Endothelial cell of umbilical vein (primary cell): Measurements from ENCODE around the gene PCID2. TPM values are rescaled to one million over a fixed set of nuclear protein-coding genes. Genes with fewer than 3 reads are reported as not detected.

Experiments used
- BruUV-seq: library from RNA; stranded (reverse); fragments of 400-500 nt; replicated peaks from 2 replicates; lab custom pipeline; 2021; lab: Mats Ljungman, UMichigan
- CTCF ChIA-PET: fragments of 300-600, 350-600 bp; sonication (Branson Sonifier 250); formaldehyde crosslinking; loops from one replicate; lab custom pipeline; 2021; ENCODE audit warnings: antibody characterized with exemption, inconsistent platforms; lab: Charles Lee
- POLR2A ChIA-PET: fragments of 300-600, 350-600 bp; sonication (Branson Sonifier 250); formaldehyde crosslinking; loops from one replicate; lab custom pipeline; 2021; ENCODE audit warnings: antibody characterized with exemption, inconsistent platforms; lab: Charles Lee
- DNase-seq: peaks from one replicate; pipeline ENCODE4 v3.0.0-alpha.2; 2011; ENCODE audit warnings: low read depth, low spot score
- FAIRE-seq: peaks from 2 replicates; lab custom pipeline; 2011; peaks lifted over from hg19 to GRCh38; lab: Jason Lieb, UNC
- H2AFZ ChIP-seq: 2 replicates; pipeline ENCODE4 v1.6.0; 2012; ENCODE audit warnings: low read depth, low read length, control low read depth, inconsistent platforms
- H3K27ac ChIP-seq: 2 replicates; pipeline ENCODE4 v1.5.1; 2011; ENCODE audit warnings: low read depth, mild to moderate bottlenecking, control low read depth, low read length, moderate library complexity; ENCODE audit not compliant: insufficient read depth
- H3K27me3 ChIP-seq, 2 experiments: 2 replicates each; pipeline versions ENCODE4 v1.6.0 to v1.6.1; 2011; ENCODE audit warnings: low read length in 2 of 2, mixed read lengths in 1 of 2; ENCODE audit not compliant: control insufficient read depth in 2 of 2, insufficient read depth in 2 of 2
- H3K36me3 ChIP-seq, 2 experiments: 2 replicates in 1 of 2; 3 replicates in 1 of 2; pipeline ENCODE4 v1.5.1; 2011; ENCODE audit warnings: low read length in 2 of 2, mild to moderate bottlenecking in 1 of 2, moderate library complexity in 1 of 2; ENCODE audit not compliant: control insufficient read depth in 2 of 2, insufficient read depth in 2 of 2; ENCODE audit errors: extremely low read depth in 1 of 2
- H3K4me1 ChIP-seq: 3 replicates; pipeline ENCODE4 v1.5.1; 2011; ENCODE audit warnings: mild to moderate bottlenecking, low read length; ENCODE audit not compliant: control insufficient read depth, insufficient read depth; ENCODE audit errors: extremely low read depth
- H3K4me2 ChIP-seq: 2 replicates; pipeline ENCODE4 v1.6.1; 2011; ENCODE audit warnings: low read length, control low read depth, mixed read lengths; ENCODE audit not compliant: insufficient read depth
- H3K4me3 ChIP-seq, 3 experiments: fragments of 200-600 bp in 1 of 3; sonication (generic), shearing (Covaris generic) in 1 of 3; replicated peaks in 1 of 3; 2 replicates each; pipeline ENCODE4 v1.5.1; 2011 to 2016; ENCODE audit warnings: control low read depth in 3 of 3, low read length in 3 of 3, mild to moderate bottlenecking in 2 of 3, inconsistent platforms in 1 of 3, low read depth in 1 of 3, moderate library complexity in 1 of 3; ENCODE audit not compliant: insufficient read depth in 1 of 3
- H3K79me2 ChIP-seq: 2 replicates; pipeline ENCODE4 v1.6.0; 2012; ENCODE audit warnings: low read length, inconsistent platforms; ENCODE audit not compliant: control insufficient read depth, insufficient read depth
- H3K9ac ChIP-seq: replicated peaks from 2 replicates; pipeline ENCODE3; 2011; ENCODE audit warnings: low read length, control low read depth; ENCODE audit not compliant: insufficient read depth; ENCODE audit errors: extremely low read depth
- H3K9me1 ChIP-seq: replicated peaks from 3 replicates; pipeline ENCODE4 v1.6.0; 2011; ENCODE audit warnings: mild to moderate bottlenecking, low read length; ENCODE audit not compliant: control insufficient read depth, insufficient read depth; ENCODE audit errors: extremely low read depth
- H3K9me3 ChIP-seq: replicated peaks from 2 replicates; pipeline ENCODE4 v1.5.1; 2012; ENCODE audit warnings: low read length, inconsistent platforms; ENCODE audit not compliant: control insufficient read depth, insufficient read depth
- H4K20me1 ChIP-seq: replicated peaks from 2 replicates; pipeline ENCODE3; 2011; ENCODE audit warnings: mild to moderate bottlenecking, low read length; ENCODE audit not compliant: control insufficient read depth, insufficient read depth; ENCODE audit errors: extremely low read depth
- CTCF ChIP-seq, 2 donors: IDR thresholded peaks; 1 replicate in 1 of 2; 2 replicates in 1 of 2; pipeline ENCODE4 v1.5.1; 2011; ENCODE audit warnings: low read length in 2 of 2, mild to moderate bottlenecking in 2 of 2, moderate library complexity in 2 of 2, control low read depth in 1 of 2, inconsistent platforms in 1 of 2, low read depth in 1 of 2; ENCODE audit not compliant: insufficient read depth in 1 of 2; ENCODE audit errors: extremely low read depth in 1 of 2
- EZH2 ChIP-seq: IDR thresholded peaks from 2 replicates; pipeline ENCODE4 v1.6.1; 2012; ENCODE audit warnings: borderline replicate concordance, low read depth, mild to moderate bottlenecking, moderate library complexity, low read length, inconsistent platforms; ENCODE audit not compliant: severe bottlenecking
- FOS ChIP-seq: IDR thresholded peaks from 2 replicates; pipeline ENCODE4 v1.6.1; 2011; ENCODE audit warnings: mild to moderate bottlenecking, low read length, moderate library complexity, borderline replicate concordance; ENCODE audit not compliant: insufficient read depth
- GATA2 ChIP-seq: IDR thresholded peaks from 2 replicates; pipeline ENCODE4 v1.7.0; 2011; ENCODE audit warnings: low read depth, mild to moderate bottlenecking, moderate library complexity, mixed read lengths, low read length; ENCODE audit not compliant: insufficient read length, insufficient read depth
- JUN ChIP-seq: IDR thresholded peaks from 2 replicates; pipeline ENCODE4 v1.6.1; 2011; ENCODE audit warnings: borderline replicate concordance, low read depth; ENCODE audit not compliant: insufficient read length, insufficient read depth
- MAX ChIP-seq: IDR thresholded peaks from 2 replicates; pipeline ENCODE4 v1.6.1; 2011; ENCODE audit not compliant: insufficient read depth, insufficient read length
- POLR2A ChIP-seq: IDR thresholded peaks from 2 replicates; pipeline ENCODE4 v1.6.1; 2012; ENCODE audit warnings: low read depth, mild to moderate bottlenecking, control low read depth, low read length
- POLR2AphosphoS5 ChIP-seq: IDR thresholded peaks from 2 replicates; pipeline ENCODE4 v1.6.1; 2012; ENCODE audit warnings: low read depth, mild to moderate bottlenecking, control low read depth, low read length, moderate library complexity; ENCODE audit not compliant: insufficient read depth
- dilution Hi-C: fragments of 300-500 bp; cut with MboI; formaldehyde crosslinking; loops from one replicate; pipeline ENCODE4 v1.15.0; 2019; ENCODE audit warnings: low sequenced_read_pairs; ENCODE audit not compliant: extremely low pct_ligation_motif_present
- intact Hi-C: fragments of 100-400 bp; cut with micrococcal nuclease; formaldehyde crosslinking; loops from one replicate; pipeline ENCODE4 v1.10.0; 2022
- polyA plus RNA-seq, 4 experiments: library from polyadenylated mRNA; depleted of rRNA in 3 of 4; stranded (reverse) in 3 of 4; unstranded in 1 of 4; fragments of >200 nt; gene quantifications; 2 replicates each; pipeline versions ENCODE4 v1.2.1 to v1.2.3, GENCODE V29; 2011 to 2012; ENCODE audit warnings: missing spikeins in 1 of 4
- total RNA-seq: library from RNA; stranded (reverse); gene quantifications from 2 replicates; pipeline ENCODE4 v1.2.3, GENCODE V29; 2021

Gene PCID2
- total and polyA plus RNA-seq, 2 donors (not counting 3 experiments of a cell fraction or from before 2014, with no cell fraction given) = 52.1 to 55.6 TPM

GRCh38 chr13:113140677-113141600 lies 67.5 kb downstream of the PCID2 start:
- Histone ChIP-seq H3K4me3 (no peak overlapping the region), H3K9me1 (no peaks in the 10 kb centered on the region), H3K27me3 (peaks cover 9% of the 10 kb centered on the region in 2 experiments), H4K20me1 (no peaks in the 10 kb centered on the region), H3K27ac (no peak overlapping the region), H3K4me1 (no peaks in the 10 kb centered on the region), H2AFZ (no peak overlapping the region), H3K4me2 (no peak overlapping the region), H3K9me3 (no peaks in the 10 kb centered on the region), H3K9ac (no peak overlapping the region), H3K79me2 (no peaks in the 10 kb centered on the region), H3K36me3 (no peaks in the 10 kb centered on the region)
- dilution Hi-C loops = no loop called here
- TF ChIP-seq JUN (no peak), GATA2 (no peak), MAX (no peak), EZH2 (no peak), POLR2AphosphoS5 (no peak), POLR2A (no peak), FOS (no peak), CTCF (IDR thresholded peaks at IDR 0.05; ENCODE audit: extremely low read depth in 1 of 2, insufficient read depth in 1 of 2, low read depth in 1 of 2, low read length in 2 of 2) (no peak)
- CTCF ChIA-PET = no interaction called here
- POLR2A ChIA-PET = no interaction called here
- FAIRE-seq = no peak
- no peak for DNase-seq
- intact Hi-C loops = no loop called here
- BruUV-seq = no TSS peak
